GM12878 (cell line): ENCODE data around the gene SGO1. TPM values are rescaled to one million over a fixed set of nuclear protein-coding genes. Genes with fewer than 3 reads are reported as not detected.

Source experiments
- BCL3 ChIP-seq: IDR thresholded peaks from 2 replicates; pipeline ENCODE4 v1.6.1; 2011; ENCODE audit warnings: borderline replicate concordance, low read depth, mild to moderate bottlenecking, moderate library complexity, low read length; ENCODE audit not compliant: insufficient read depth, poor library complexity, severe bottlenecking
- BMI1 ChIP-seq: fragments of 450-650 bp; IDR thresholded peaks from 2 replicates; pipeline ENCODE4 v1.6.1; 2016; ENCODE audit warnings: mild to moderate bottlenecking, moderate library complexity, borderline replicate concordance
- CEBPB ChIP-seq, 2 experiments: fragments of 150-350 bp in 1 of 2; IDR thresholded peaks; 2 replicates each; pipeline ENCODE4 v1.6.1; 2012 to 2014; ENCODE audit warnings: low read depth in 2 of 2, low read length in 2 of 2, borderline replicate concordance in 1 of 2, inconsistent platforms in 1 of 2
- DPF2 ChIP-seq: fragments of 450-650 bp; IDR thresholded peaks from 2 replicates; pipeline ENCODE4 v1.6.1; 2017; ENCODE audit warnings: mild to moderate bottlenecking
- IKZF1 ChIP-seq: fragments of 450-650 bp; conservative IDR thresholded peaks from 2 replicates; pipeline ENCODE4 v1.6.1; 2017; ENCODE audit warnings: antibody characterized with exemption, mild to moderate bottlenecking
- MXI1 ChIP-seq: fragments of 150-350 bp; IDR thresholded peaks from 2 replicates; pipeline ENCODE4 v1.6.1; 2011; ENCODE audit warnings: low read depth, mild to moderate bottlenecking, inconsistent platforms, low read length, improper control_type of control experiment
- NFXL1 ChIP-seq: fragments of 450-650 bp; IDR thresholded peaks from 2 replicates; pipeline ENCODE4 v1.6.1; 2017; ENCODE audit warnings: antibody characterized with exemption, mild to moderate bottlenecking, borderline replicate concordance
- NR2F1 ChIP-seq: fragments of 450-650 bp; conservative IDR thresholded peaks from 2 replicates; pipeline ENCODE4 v1.6.1; 2017; ENCODE audit warnings: mild to moderate bottlenecking
- POLR2A ChIP-seq: IDR thresholded peaks from 2 replicates; pipeline ENCODE4 v1.6.1; 2011; ENCODE audit warnings: low read depth, mild to moderate bottlenecking, low read length
- RBBP5 ChIP-seq: fragments of 200-600 bp; sonication (generic); conservative IDR thresholded peaks from 2 replicates; pipeline ENCODE4 v1.6.1; 2016
- RCOR1 ChIP-seq: conservative IDR thresholded peaks from 2 replicates; pipeline ENCODE4 v1.6.1; 2012; ENCODE audit warnings: low read depth, low read length, improper control_type of control experiment
- STAT3 ChIP-seq: IDR thresholded peaks from 2 replicates; pipeline ENCODE4 v1.6.1; 2011; ENCODE audit warnings: low read depth, low read length, improper control_type of control experiment
- TARDBP ChIP-seq: IDR thresholded peaks from 2 replicates; pipeline ENCODE4 v1.6.1; 2016; ENCODE audit warnings: borderline replicate concordance
- TBL1XR1 ChIP-seq: IDR thresholded peaks from 2 replicates; pipeline ENCODE4 v1.6.1; 2012; ENCODE audit warnings: low read depth, low read length, improper control_type of control experiment
- YBX1 ChIP-seq: fragments of 450-650 bp; IDR thresholded peaks from 2 replicates; pipeline ENCODE4 v1.6.1; 2016; ENCODE audit warnings: antibody characterized with exemption
- ZNF384 ChIP-seq: IDR thresholded peaks from 2 replicates; pipeline ENCODE4 v1.6.1; 2012; ENCODE audit warnings: low read depth, mild to moderate bottlenecking, low read length, improper control_type of control experiment, borderline replicate concordance
- ZNF687 ChIP-seq: fragments of 450-650 bp; IDR thresholded peaks from 2 replicates; pipeline ENCODE4 v1.6.1; 2017; ENCODE audit warnings: mild to moderate bottlenecking, moderate library complexity
- polyA plus RNA-seq, 11 experiments: library from polyadenylated mRNA; depleted of rRNA in 4 of 11; unstranded in 6 of 11; stranded (reverse) in 5 of 11; fragments of >200 nt; fragmentation: Nextera tagmentation in 4 of 11; fragmentation: Illumina TruSeq in 1 of 11; extraction: Ambion mirVana in 4 of 11; extraction: Trizol in 1 of 11; gene quantifications; 1 replicate in 1 of 11; 2 replicates in 10 of 11; pipeline versions ENCODE4 v1.2.1 to v1.2.3, GENCODE V29; 2011 to 2016; ENCODE audit warnings: inconsistent platforms in 2 of 11, missing spikeins in 2 of 11, low read depth in 1 of 11
- total RNA-seq, 4 experiments: library from RNA; depleted of rRNA in 3 of 4; stranded (reverse); fragments of >200 nt in 3 of 4; fragmentation: Illumina TruSeq in 1 of 4; extraction: Trizol in 1 of 4; gene quantifications; 2 replicates each; pipeline versions ENCODE4 v1.2.1 to v1.2.3, GENCODE V29; 2013 to 2021
- TF ChIP-seq, protein P1 (sequence below): fragments of 450-650 bp; IDR thresholded peaks from 2 replicates; pipeline ENCODE4 v1.6.1; 2017; ENCODE audit warnings: mild to moderate bottlenecking
- TF ChIP-seq, protein P2 (sequence below): fragments of 450-650 bp; IDR thresholded peaks from 2 replicates; pipeline ENCODE4 v1.6.1; 2017; ENCODE audit warnings: borderline replicate concordance
- TF ChIP-seq, protein P3 (sequence below): fragments of 150-350 bp; IDR thresholded peaks from 2 replicates; pipeline ENCODE4 v1.6.1; 2014; ENCODE audit warnings: mild to moderate bottlenecking, low read depth, low read length

The SGO1 gene
- total and polyA plus RNA-seq, 10 of the 15 experiments (the other 5 are each of a cell fraction or from before 2014, with no cell fraction given) = 10.9 to 46.2 (median 17.6) TPM

- TF ChIP-seq, protein P1, sequence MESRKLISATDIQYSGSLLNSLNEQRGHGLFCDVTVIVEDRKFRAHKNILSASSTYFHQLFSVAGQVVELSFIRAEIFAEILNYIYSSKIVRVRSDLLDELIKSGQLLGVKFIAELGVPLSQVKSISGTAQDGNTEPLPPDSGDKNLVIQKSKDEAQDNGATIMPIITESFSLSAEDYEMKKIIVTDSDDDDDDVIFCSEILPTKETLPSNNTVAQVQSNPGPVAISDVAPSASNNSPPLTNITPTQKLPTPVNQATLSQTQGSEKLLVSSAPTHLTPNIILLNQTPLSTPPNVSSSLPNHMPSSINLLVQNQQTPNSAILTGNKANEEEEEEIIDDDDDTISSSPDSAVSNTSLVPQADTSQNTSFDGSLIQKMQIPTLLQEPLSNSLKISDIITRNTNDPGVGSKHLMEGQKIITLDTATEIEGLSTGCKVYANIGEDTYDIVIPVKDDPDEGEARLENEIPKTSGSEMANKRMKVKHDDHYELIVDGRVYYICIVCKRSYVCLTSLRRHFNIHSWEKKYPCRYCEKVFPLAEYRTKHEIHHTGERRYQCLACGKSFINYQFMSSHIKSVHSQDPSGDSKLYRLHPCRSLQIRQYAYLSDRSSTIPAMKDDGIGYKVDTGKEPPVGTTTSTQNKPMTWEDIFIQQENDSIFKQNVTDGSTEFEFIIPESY = no peak
- peak; percentile 74 for TF ChIP-seq IKZF1
- TF ChIP-seq BCL3 = no peak
- 0 out of 2 replicates have a peak, but pooled peaks have one; percentile 28 for TF ChIP-seq TARDBP
- TF ChIP-seq YBX1 = no peak
- TF ChIP-seq MXI1 = peak; percentile 92
- TF ChIP-seq NR2F1 = peak; percentile 25; the same call in 1 of the 2 replicates
- TF ChIP-seq, protein P2, sequence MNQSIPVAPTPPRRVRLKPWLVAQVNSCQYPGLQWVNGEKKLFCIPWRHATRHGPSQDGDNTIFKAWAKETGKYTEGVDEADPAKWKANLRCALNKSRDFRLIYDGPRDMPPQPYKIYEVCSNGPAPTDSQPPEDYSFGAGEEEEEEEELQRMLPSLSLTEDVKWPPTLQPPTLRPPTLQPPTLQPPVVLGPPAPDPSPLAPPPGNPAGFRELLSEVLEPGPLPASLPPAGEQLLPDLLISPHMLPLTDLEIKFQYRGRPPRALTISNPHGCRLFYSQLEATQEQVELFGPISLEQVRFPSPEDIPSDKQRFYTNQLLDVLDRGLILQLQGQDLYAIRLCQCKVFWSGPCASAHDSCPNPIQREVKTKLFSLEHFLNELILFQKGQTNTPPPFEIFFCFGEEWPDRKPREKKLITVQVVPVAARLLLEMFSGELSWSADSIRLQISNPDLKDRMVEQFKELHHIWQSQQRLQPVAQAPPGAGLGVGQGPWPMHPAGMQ = no peak
- TF ChIP-seq ZNF687 = no peak
- no peak for TF ChIP-seq RBBP5
- TF ChIP-seq NFXL1 = no peak
- no peak for TF ChIP-seq TBL1XR1
- TF ChIP-seq DPF2 = peak; percentile 58; the same call in 1 of the 2 replicates
- 0 out of 2 replicates have a peak, but pooled peaks have one; percentile 11 for TF ChIP-seq RCOR1
- TF ChIP-seq ZNF384 = no peak
- no peak for TF ChIP-seq STAT3
- TF ChIP-seq BMI1 = no peak
- TF ChIP-seq POLR2A = peak; percentile 93
- TF ChIP-seq, protein P3, sequence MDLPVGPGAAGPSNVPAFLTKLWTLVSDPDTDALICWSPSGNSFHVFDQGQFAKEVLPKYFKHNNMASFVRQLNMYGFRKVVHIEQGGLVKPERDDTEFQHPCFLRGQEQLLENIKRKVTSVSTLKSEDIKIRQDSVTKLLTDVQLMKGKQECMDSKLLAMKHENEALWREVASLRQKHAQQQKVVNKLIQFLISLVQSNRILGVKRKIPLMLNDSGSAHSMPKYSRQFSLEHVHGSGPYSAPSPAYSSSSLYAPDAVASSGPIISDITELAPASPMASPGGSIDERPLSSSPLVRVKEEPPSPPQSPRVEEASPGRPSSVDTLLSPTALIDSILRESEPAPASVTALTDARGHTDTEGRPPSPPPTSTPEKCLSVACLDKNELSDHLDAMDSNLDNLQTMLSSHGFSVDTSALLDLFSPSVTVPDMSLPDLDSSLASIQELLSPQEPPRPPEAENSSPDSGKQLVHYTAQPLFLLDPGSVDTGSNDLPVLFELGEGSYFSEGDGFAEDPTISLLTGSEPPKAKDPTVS = no peak
- TF ChIP-seq CEBPB (IDR thresholded peaks at IDR 0.05; ENCODE audit: borderline replicate concordance in 1 of 2, low read depth in 2 of 2, low read length in 2 of 2) = no peak
Measured at GRCh38 chr3:20185679-20186599, at the start of gene SGO1 (continued).
